KMS-11 (cell line): Measurements from ENCODE around the gene C12orf75.
A peak's percentile ranks its signal among the peaks of the same experiment; 100 is the strongest.

ENCODE experiments used
- H2AFZ ChIP-seq: fragments of 200-600 bp; sonication (generic); 2 replicates; pipeline ENCODE4 v1.6.1; 2016; ENCODE audit warnings: antibody characterized with exemption, mixed run types, low read depth
- H3K27ac ChIP-seq: fragments of 200-600 bp; sonication (generic); 2 replicates; pipeline ENCODE4 v1.6.1; 2016; ENCODE audit warnings: mild to moderate bottlenecking, mixed run types
- H3K27me3 ChIP-seq: fragments of 200-600 bp; sonication (generic); 2 replicates; pipeline ENCODE4 v1.6.1; 2017; ENCODE audit warnings: mild to moderate bottlenecking, low read depth, mixed run types, moderate library complexity; ENCODE audit not compliant: insufficient read depth
- H3K36me3 ChIP-seq: fragments of 200-600 bp; sonication (generic); 2 replicates; pipeline ENCODE4 v1.6.1; 2017; ENCODE audit warnings: mild to moderate bottlenecking, mixed run types; ENCODE audit not compliant: insufficient read depth
- H3K4me1 ChIP-seq: fragments of 200-600 bp; sonication (generic); 2 replicates; pipeline ENCODE4 v1.6.1; 2016; ENCODE audit warnings: mild to moderate bottlenecking, low read depth, mixed run types; ENCODE audit not compliant: poor library complexity, severe bottlenecking
- H3K4me2 ChIP-seq: fragments of 200-600 bp; sonication (generic); 2 replicates; pipeline ENCODE4 v1.7.0; 2016; ENCODE audit warnings: mild to moderate bottlenecking, mixed run types
- H3K4me3 ChIP-seq: fragments of 200-600 bp; sonication (generic); IDR thresholded peaks from 2 replicates; pipeline ENCODE4 v1.6.1; 2017; ENCODE audit warnings: low read depth, low read length, mixed read lengths; ENCODE audit not compliant: insufficient read depth
- H3K79me2 ChIP-seq: fragments of 200-600 bp; sonication (generic); 2 replicates; pipeline ENCODE4 v1.6.1; 2016; ENCODE audit warnings: low read depth, mixed run types; ENCODE audit not compliant: insufficient read depth
- H3K9ac ChIP-seq: fragments of 200-600 bp; sonication (generic); 2 replicates; pipeline ENCODE4 v1.6.1; 2016; ENCODE audit warnings: mild to moderate bottlenecking, mixed run types
- H4K20me1 ChIP-seq: fragments of 200-600 bp; sonication (generic); 2 replicates; pipeline ENCODE4 v1.6.1; 2016; ENCODE audit warnings: mild to moderate bottlenecking, mixed run types; ENCODE audit not compliant: insufficient read depth
- CTCF ChIP-seq: fragments of 200-600 bp; sonication (generic); conservative IDR thresholded peaks from 2 replicates; pipeline ENCODE4 v1.6.1; 2017; ENCODE audit warnings: low read depth, mild to moderate bottlenecking, antibody characterized with exemption, low read length, moderate library complexity, mixed read lengths

The C12orf75 gene

GRCh38 chr12:105420046-105420445 is 89.6 kb downstream of the C12orf75 start:
- Histone ChIP-seq H3K4me1 (peaks cover 4% of the 10 kb centered on the region), H3K4me2 (no peak overlapping the region), H3K36me3 (no peaks in the 10 kb centered on the region), H3K27ac (no peak overlapping the region), H4K20me1 (no peaks in the 10 kb centered on the region), H3K9ac (no peak overlapping the region), H3K79me2 (no peaks in the 10 kb centered on the region), H3K4me3 (no peak overlapping the region), H2AFZ (no peak overlapping the region), H3K27me3 (no peaks in the 10 kb centered on the region)
- no peak for TF ChIP-seq CTCF

DNA sequence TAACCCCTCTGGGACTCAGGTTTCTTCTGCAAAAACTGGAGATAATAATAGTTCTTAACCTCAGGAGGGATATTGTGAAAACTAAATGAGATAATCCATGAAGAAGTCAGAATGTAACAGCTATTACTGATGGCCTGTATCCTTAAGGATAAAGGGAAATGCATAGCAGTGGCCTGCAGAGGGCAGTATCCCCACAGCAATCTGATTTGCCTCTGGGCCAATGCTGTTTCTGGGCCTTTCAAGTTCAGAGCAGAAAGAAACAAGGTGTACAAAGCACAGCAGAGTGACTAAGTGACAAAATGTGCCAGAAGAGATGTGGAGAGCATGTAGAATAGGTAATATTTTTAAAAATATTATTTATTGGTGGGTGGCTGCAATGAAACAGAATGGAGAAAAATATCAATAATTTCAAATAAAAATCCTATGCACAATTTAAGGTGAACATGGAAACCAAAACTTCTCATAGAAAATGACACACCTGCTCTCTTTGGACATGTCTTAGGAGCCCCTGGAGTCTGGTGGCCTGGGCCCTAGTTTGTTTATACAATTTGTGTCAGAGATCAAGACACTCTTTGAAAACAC is 90.3 kb downstream of the C12orf75 start:
- Histone ChIP-seq H3K27ac (no peak overlapping the region), H3K27me3 (no peaks in the 10 kb centered on the region), H4K20me1 (no peaks in the 10 kb centered on the region), H2AFZ (no peak overlapping the region), H3K4me1 (peaks cover 4% of the 10 kb centered on the region), H3K9ac (no peak overlapping the region), H3K36me3 (no peaks in the 10 kb centered on the region), H3K79me2 (no peaks in the 10 kb centered on the region), H3K4me3 (no peak overlapping the region), H3K4me2 (no peak overlapping the region)
- peak; percentile 83 for TF ChIP-seq CTCF
